T-helper 1 cell treated with Interleukin-12 subunit alpha and Interleukin-12 subunit beta and Interleukin-4 antibody, amounts not matched to agents 30 μg/mL and 1 μg/mL, for 36 hours (primary cell): ENCODE data around the gene NKPD1.

Source experiments
- H3K27ac Mint-ChIP-seq: one replicate; pipeline ENCODE4 v1.8.0; 2021; ENCODE audit warnings: mild to moderate bottlenecking, mixed read lengths
- H3K27me3 Mint-ChIP-seq: one replicate; pipeline ENCODE4 v1.8.0; 2021; ENCODE audit warnings: low read depth, mixed read lengths
- H3K36me3 Mint-ChIP-seq: one replicate; pipeline ENCODE4 v1.8.0; 2021; ENCODE audit warnings: low read depth, mixed read lengths
- H3K4me1 Mint-ChIP-seq: one replicate; pipeline ENCODE4 v1.8.0; 2021; ENCODE audit warnings: low read depth, mixed read lengths
- H3K4me3 Mint-ChIP-seq: one replicate; pipeline ENCODE4 v1.8.0; 2021; ENCODE audit warnings: mild to moderate bottlenecking, moderate library complexity, mixed read lengths
- H3K9me3 Mint-ChIP-seq: one replicate; pipeline ENCODE4 v1.8.0; 2021; ENCODE audit warnings: mixed read lengths

NKPD1 gene

GRCh38 chr19:45160870-45161737 is at the start of gene NKPD1:
TSS of gene NKPD1 (minus strand) at chr19:45160982. CDS start at chr19:45160150, 832 bp downstream.
- no peak within 1 kb of the TSS for H3K4me3 Mint-ChIP-seq
- no peaks in the 10 kb centered on the region for H3K9me3 Mint-ChIP-seq
- peaks cover 12% of the 10 kb centered on the region for H3K4me1 Mint-ChIP-seq
- H3K27ac Mint-ChIP-seq, result no peak within 1 kb of the TSS
- no peaks in the 10 kb centered on the region for H3K36me3 Mint-ChIP-seq
- peaks cover 20% of the 10 kb centered on the region for H3K27me3 Mint-ChIP-seq

- Mint-ChIP-seq H3K36me3 (no peaks in the 10 kb centered on the region), H3K4me3 (no peak overlapping the region), H3K27me3 (peaks cover 8% of the 10 kb centered on the region), H3K9me3 (no peaks in the 10 kb centered on the region), H3K27ac (no peak overlapping the region), H3K4me1 (peaks cover 3% of the 10 kb centered on the region)
These were observed 45.5 kb upstream of the NKPD1 start for GRCh38 chr19:45206328-45206727.

GRCh38 chr19:45205810-45206209 is 45.0 kb upstream of the NKPD1 start:
- Mint-ChIP-seq H3K27me3 (peaks cover 2% of the 10 kb centered on the region), H3K9me3 (no peaks in the 10 kb centered on the region), H3K36me3 (no peaks in the 10 kb centered on the region), H3K27ac (no peak overlapping the region), H3K4me3 (no peak overlapping the region), H3K4me1 (peaks cover 3% of the 10 kb centered on the region)

GRCh38 chr19:45202637-45203036 is 41.9 kb upstream of the NKPD1 start:
- H3K4me3 Mint-ChIP-seq, result no peak overlapping the region
- H3K4me1 Mint-ChIP-seq, result no peaks in the 10 kb centered on the region
- no peaks in the 10 kb centered on the region for H3K36me3 Mint-ChIP-seq
- H3K27me3 Mint-ChIP-seq, result no peaks in the 10 kb centered on the region
- no peak overlapping the region for H3K27ac Mint-ChIP-seq
- no peaks in the 10 kb centered on the region for H3K9me3 Mint-ChIP-seq

GRCh38 chr19:45200568-45200967 is 39.8 kb upstream of the NKPD1 start:
- Mint-ChIP-seq H3K27me3 (no peaks in the 10 kb centered on the region), H3K4me1 (no peaks in the 10 kb centered on the region), H3K4me3 (no peak overlapping the region), H3K36me3 (no peaks in the 10 kb centered on the region), H3K27ac (no peak overlapping the region), H3K9me3 (no peaks in the 10 kb centered on the region)

- H3K4me1 Mint-ChIP-seq, result no peaks in the 10 kb centered on the region
- no peaks in the 10 kb centered on the region for H3K9me3 Mint-ChIP-seq
- no peak overlapping the region for H3K27ac Mint-ChIP-seq
These were observed 35.0 kb upstream of the NKPD1 start for GRCh38 chr19:45195764-45196163.

GRCh38 chr19:45191375-45191774 is 30.6 kb upstream of the NKPD1 start:
- no peak overlapping the region for H3K27ac Mint-ChIP-seq
- H3K4me1 Mint-ChIP-seq, result peaks cover 3% of the 10 kb centered on the region
- no peaks in the 10 kb centered on the region for H3K9me3 Mint-ChIP-seq
- H3K4me3 Mint-ChIP-seq, result no peak overlapping the region
- H3K27me3 Mint-ChIP-seq, result no peaks in the 10 kb centered on the region
- H3K36me3 Mint-ChIP-seq, result no peaks in the 10 kb centered on the region

More at GRCh38 chr19:45195764-45196163, 35.0 kb upstream of the NKPD1 start:
- H3K27me3 Mint-ChIP-seq, result no peaks in the 10 kb centered on the region
- no peak overlapping the region for H3K4me3 Mint-ChIP-seq
- no peaks in the 10 kb centered on the region for H3K36me3 Mint-ChIP-seq

- Mint-ChIP-seq H3K9me3 (no peaks in the 10 kb centered on the region), H3K4me1 (peaks cover 3% of the 10 kb centered on the region), H3K27ac (no peak overlapping the region), H3K27me3 (no peaks in the 10 kb centered on the region), H3K4me3 (no peak overlapping the region), H3K36me3 (no peaks in the 10 kb centered on the region)
These were observed 29.2 kb upstream of the NKPD1 start for GRCh38 chr19:45189971-45190370.

- Mint-ChIP-seq H3K4me3 (no peak overlapping the region), H3K27ac (no peak overlapping the region), H3K27me3 (no peaks in the 10 kb centered on the region), H3K9me3 (no peaks in the 10 kb centered on the region), H3K36me3 (peaks cover 3% of the 10 kb centered on the region), H3K4me1 (peaks cover 5% of the 10 kb centered on the region)
These were observed 26.8 kb upstream of the NKPD1 start for GRCh38 chr19:45187421-45188100.

GRCh38 chr19:45186509-45187334 is 25.9 kb upstream of the NKPD1 start:
- H3K36me3 Mint-ChIP-seq, result peaks cover 4% of the 10 kb centered on the region
- no peak overlapping the region for H3K4me3 Mint-ChIP-seq
- H3K27ac Mint-ChIP-seq, result no peak overlapping the region
- H3K27me3 Mint-ChIP-seq, result no peaks in the 10 kb centered on the region
- peaks cover 5% of the 10 kb centered on the region for H3K4me1 Mint-ChIP-seq
- H3K9me3 Mint-ChIP-seq, result no peaks in the 10 kb centered on the region

- Mint-ChIP-seq H3K4me3 (no peak overlapping the region), H3K27me3 (no peaks in the 10 kb centered on the region), H3K36me3 (peaks cover 10% of the 10 kb centered on the region), H3K4me1 (peaks cover 19% of the 10 kb centered on the region), H3K9me3 (no peaks in the 10 kb centered on the region), H3K27ac (no peak overlapping the region)
These were observed 23.3 kb upstream of the NKPD1 start for GRCh38 chr19:45184115-45184514.

GRCh38 chr19:45182758-45183157 is 22.0 kb upstream of the NKPD1 start:
- H3K4me1 Mint-ChIP-seq, result peaks cover 21% of the 10 kb centered on the region
- H3K27me3 Mint-ChIP-seq, result no peaks in the 10 kb centered on the region
- H3K9me3 Mint-ChIP-seq, result no peaks in the 10 kb centered on the region
- peaks cover 11% of the 10 kb centered on the region for H3K36me3 Mint-ChIP-seq
- H3K4me3 Mint-ChIP-seq, result no peak overlapping the region
- H3K27ac Mint-ChIP-seq, result no peak overlapping the region

- H3K27me3 Mint-ChIP-seq, result no peaks in the 10 kb centered on the region
- H3K9me3 Mint-ChIP-seq, result no peaks in the 10 kb centered on the region
- H3K4me3 Mint-ChIP-seq, result peak overlapping the region; percentile 71
- peaks cover 11% of the 10 kb centered on the region for H3K36me3 Mint-ChIP-seq
- peaks cover 21% of the 10 kb centered on the region for H3K4me1 Mint-ChIP-seq
- H3K27ac Mint-ChIP-seq, result no peak overlapping the region
These were observed 20.2 kb upstream of the NKPD1 start for GRCh38 chr19:45180936-45181335.

GRCh38 chr19:45179892-45180370 is 19.1 kb upstream of the NKPD1 start:
- H3K36me3 Mint-ChIP-seq, result peaks cover 11% of the 10 kb centered on the region
- no peaks in the 10 kb centered on the region for H3K9me3 Mint-ChIP-seq
- no peaks in the 10 kb centered on the region for H3K27me3 Mint-ChIP-seq
- H3K4me3 Mint-ChIP-seq, result peak overlapping the region; percentile 71
- peaks cover 24% of the 10 kb centered on the region for H3K4me1 Mint-ChIP-seq
- H3K27ac Mint-ChIP-seq, result peak overlapping the region; percentile 49
